ENCODE measurements around the gene PKNOX2.

Gene PKNOX2

GRCh38 chr11:125201525-125202141, 37.1 kb downstream of the PKNOX2 start:
- DNase-seq (ENCODE audit: low read depth), result peak; percentile 18
- no peak for TF ChIP-seq CTCF (conservative IDR thresholded peaks at IDR 0.05; ENCODE audit: low read depth, low read length)
- H3K4me3 ChIP-seq (ENCODE audit: low read depth, low read length), result no peak overlapping the region

DNA sequence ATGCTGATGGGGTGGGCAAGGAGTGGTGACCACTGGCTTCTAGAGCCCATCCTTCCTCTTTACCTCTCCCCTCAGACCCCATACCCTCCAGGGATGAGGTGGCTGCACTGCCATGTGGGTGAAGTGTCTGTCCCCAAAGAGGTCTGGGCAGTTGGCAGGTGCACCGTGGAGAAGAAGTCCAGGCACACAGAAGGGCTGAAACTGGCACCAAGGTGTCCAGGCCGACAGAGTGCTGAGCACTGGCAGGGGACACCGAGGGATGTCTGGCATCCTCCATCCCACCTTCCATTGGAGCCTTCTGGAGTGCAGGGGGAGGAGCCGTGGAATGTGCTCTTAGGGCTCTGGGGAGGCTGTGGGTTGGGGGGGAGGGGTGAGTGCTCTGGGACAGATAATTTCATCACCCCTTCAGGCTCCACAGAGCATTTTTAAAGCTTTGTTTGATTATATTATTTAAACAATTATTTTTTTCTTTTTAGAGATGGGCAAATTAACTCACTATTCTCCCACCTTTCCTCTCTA, 37.9 kb downstream of the PKNOX2 start:
- H3K4me3 ChIP-seq (ENCODE audit: low read depth, low read length), result no peak overlapping the region
- no peak for DNase-seq (ENCODE audit: low read depth)
- no peak for TF ChIP-seq CTCF (conservative IDR thresholded peaks at IDR 0.05; ENCODE audit: low read depth, low read length)

DNA sequence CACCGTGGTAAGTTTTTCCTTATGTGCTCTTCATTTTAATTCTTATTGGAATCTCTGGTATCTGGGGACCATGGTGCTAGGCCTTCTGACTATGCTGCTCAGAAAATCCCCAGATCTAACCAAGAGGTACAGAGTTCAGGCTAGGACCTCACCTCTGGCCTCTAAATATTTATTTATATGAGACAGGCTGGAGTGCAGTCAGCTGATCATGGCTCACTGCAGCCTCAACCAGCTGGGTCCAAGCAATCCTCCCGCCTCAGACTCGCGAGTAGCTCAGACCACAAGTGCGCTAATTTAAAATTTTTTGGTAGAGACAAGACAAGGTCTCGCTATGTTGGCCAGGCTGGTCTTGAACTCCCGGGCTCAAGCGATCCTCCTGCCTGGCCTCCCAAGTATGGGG, 38.4 kb downstream of the PKNOX2 start:
- no peak overlapping the region for H3K4me3 ChIP-seq (ENCODE audit: low read depth, low read length)
- TF ChIP-seq CTCF (conservative IDR thresholded peaks at IDR 0.05; ENCODE audit: low read depth, low read length), result no peak
- DNase-seq (ENCODE audit: low read depth), result no peak

- peak; percentile 58 for DNase-seq (ENCODE audit: low read depth)
- TF ChIP-seq CTCF (conservative IDR thresholded peaks at IDR 0.05; ENCODE audit: low read depth, low read length), result no peak
- H3K4me3 ChIP-seq (ENCODE audit: low read depth, low read length), result no peak overlapping the region
Measured at GRCh38 chr11:125207866-125208425, 43.4 kb downstream of the PKNOX2 start.

DNA sequence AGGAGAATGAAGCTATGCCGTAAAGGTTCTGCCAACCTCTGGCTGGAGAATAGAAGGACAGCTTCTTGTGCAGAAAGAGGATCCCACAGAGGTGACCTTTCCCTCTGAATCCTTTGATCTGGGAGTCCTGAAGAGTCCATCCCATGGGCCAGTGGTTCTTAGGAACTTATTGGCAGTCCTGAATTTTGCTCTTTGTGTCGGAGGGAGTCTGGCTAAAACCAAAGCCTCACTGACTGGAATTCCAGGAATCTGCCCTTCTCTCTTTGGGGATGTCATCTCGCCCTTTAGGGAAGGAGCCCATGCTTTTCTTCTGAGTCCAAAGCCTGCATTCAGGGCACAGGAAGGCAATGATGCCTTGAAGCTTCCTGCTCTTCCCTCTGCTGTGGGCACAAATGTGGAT, 45.5 kb downstream of the PKNOX2 start:
- DNase-seq (ENCODE audit: low read depth), result no peak
- H3K4me3 ChIP-seq (ENCODE audit: low read depth, low read length), result no peak overlapping the region
- no peak for TF ChIP-seq CTCF (conservative IDR thresholded peaks at IDR 0.05; ENCODE audit: low read depth, low read length)

- DNase-seq (ENCODE audit: low read depth), result no peak
- no peak overlapping the region for H3K4me3 ChIP-seq (ENCODE audit: low read depth, low read length)
- TF ChIP-seq CTCF (conservative IDR thresholded peaks at IDR 0.05; ENCODE audit: low read depth, low read length), result peak; percentile 24
Measured at GRCh38 chr11:125211191-125211947, 46.8 kb downstream of the PKNOX2 start.
